H1 (cell line): ENCODE measurements around the gene ZNF407.

Experiments used
- EP300 ChIP-seq, 2 experiments: IDR thresholded peaks; 1 replicate in 1 of 2; 2 replicates in 1 of 2; pipeline ENCODE4 v1.6.1; 2011 to 2012; ENCODE audit warnings: low read depth in 2 of 2, low read length in 2 of 2, mild to moderate bottlenecking in 2 of 2, borderline replicate concordance in 1 of 2, inconsistent platforms in 1 of 2, moderate library complexity in 1 of 2
- SIN3A ChIP-seq, 2 experiments: IDR thresholded peaks in 1 of 2; conservative IDR thresholded peaks in 1 of 2; 2 replicates each; pipeline ENCODE4 v1.6.1; 2011 to 2012; ENCODE audit warnings: low read length in 2 of 2, improper control_type of control experiment in 1 of 2, low read depth in 1 of 2, mild to moderate bottlenecking in 1 of 2

GRCh38 chr18:74937291-74937690 lies 339.6 kb downstream of the ZNF407 start:
- TF ChIP-seq EP300 (IDR thresholded peaks at IDR 0.05; ENCODE audit: borderline replicate concordance in 1 of 2, low read depth in 2 of 2, low read length in 2 of 2) (no peak), SIN3A (conservative IDR thresholded peaks at IDR 0.05 in 1 of 2, IDR thresholded peaks at IDR 0.05 in 1 of 2; ENCODE audit: low read depth in 1 of 2, low read length in 2 of 2) (no peak)
